GM06990 (cell line): ENCODE results near the gene TMC1.

Experiments used
- DNase-seq: peaks from one replicate; pipeline ENCODE4 v3.0.0-alpha.2; 2011; ENCODE audit not compliant: insufficient read length; ENCODE audit errors: extremely low read depth
- H3K27me3 ChIP-seq: replicated peaks from 2 replicates; pipeline ENCODE4 v1.6.0; 2011; ENCODE audit warnings: low read length; ENCODE audit not compliant: control insufficient read depth, insufficient read depth
- H3K36me3 ChIP-seq: 2 replicates; pipeline ENCODE4 v1.5.1; 2011; ENCODE audit warnings: low read length; ENCODE audit not compliant: control insufficient read depth, insufficient read depth
- H3K4me3 ChIP-seq: replicated peaks from 2 replicates; pipeline ENCODE4 v1.5.1; 2011; ENCODE audit warnings: low read depth, mild to moderate bottlenecking, control low read depth, low read length
- CTCF ChIP-seq: IDR thresholded peaks from 2 replicates; pipeline ENCODE4 v1.5.1; 2011; ENCODE audit warnings: low read length, control low read depth, mild to moderate bottlenecking, inconsistent platforms; ENCODE audit not compliant: insufficient read depth, poor library complexity, severe bottlenecking

TMC1 gene

DNA sequence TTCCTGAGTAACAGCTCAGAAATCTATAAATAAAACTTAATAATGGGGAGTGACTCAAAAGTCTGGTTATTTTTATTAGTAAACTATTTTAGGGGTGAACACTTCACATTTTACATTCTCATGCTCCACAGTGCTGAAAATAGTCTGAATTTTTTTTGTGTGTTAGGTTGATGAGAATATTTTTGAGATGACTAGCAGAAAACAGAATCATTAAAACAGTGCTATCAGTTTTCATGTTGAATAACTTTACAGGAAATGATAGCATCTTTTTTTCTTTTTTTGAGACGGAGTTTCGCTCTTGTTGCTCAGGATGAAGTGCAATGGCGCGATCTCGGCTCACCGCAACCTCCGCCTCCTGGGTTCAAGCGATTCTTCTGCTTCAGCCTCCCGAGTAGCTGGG lies 60.3 kb downstream of the TMC1 start:
- H3K4me3 ChIP-seq, result no peak overlapping the region
- H3K27me3 ChIP-seq, result no peaks in the 10 kb centered on the region
- DNase-seq, result no peak
- no peak for TF ChIP-seq CTCF
- no peaks in the 10 kb centered on the region for H3K36me3 ChIP-seq

GRCh38 chr9:72583370-72583769 lies 62.0 kb downstream of the TMC1 start:
- no peaks in the 10 kb centered on the region for H3K27me3 ChIP-seq
- TF ChIP-seq CTCF, result no peak
- H3K4me3 ChIP-seq, result no peak overlapping the region
- H3K36me3 ChIP-seq, result no peaks in the 10 kb centered on the region
- no peak for DNase-seq

GRCh38 chr9:72586388-72587130 lies 65.2 kb downstream of the TMC1 start:
- DNase-seq, result no peak
- no peak for TF ChIP-seq CTCF
- Histone ChIP-seq H3K27me3 (no peaks in the 10 kb centered on the region), H3K4me3 (no peak overlapping the region), H3K36me3 (no peaks in the 10 kb centered on the region)

DNA sequence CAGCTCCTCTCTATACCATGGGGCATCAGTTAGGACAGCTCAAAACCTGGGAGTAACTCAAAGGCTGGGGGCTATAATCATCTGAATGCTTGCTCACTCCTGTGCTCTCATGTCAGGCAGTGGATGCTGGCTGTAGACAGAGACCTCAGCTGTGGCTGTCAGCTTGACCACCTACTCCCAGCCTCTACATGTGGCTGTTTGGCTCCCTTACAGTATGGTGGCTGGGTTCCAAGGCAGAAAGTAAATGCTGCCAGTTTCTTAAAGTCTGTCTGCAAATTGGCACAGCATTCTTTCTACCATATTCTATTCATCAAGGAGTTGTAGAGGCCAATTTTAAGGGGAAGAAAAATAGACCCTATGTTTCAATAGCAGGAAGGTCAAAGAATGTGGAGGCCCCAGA lies 66.9 kb downstream of the TMC1 start:
- no peaks in the 10 kb centered on the region for H3K27me3 ChIP-seq
- TF ChIP-seq CTCF, result no peak
- DNase-seq, result no peak
- no peak overlapping the region for H3K4me3 ChIP-seq
- H3K36me3 ChIP-seq, result no peaks in the 10 kb centered on the region

- DNase-seq, result no peak
- no peaks in the 10 kb centered on the region for H3K27me3 ChIP-seq
- H3K4me3 ChIP-seq, result no peak overlapping the region
- TF ChIP-seq CTCF, result no peak
- no peaks in the 10 kb centered on the region for H3K36me3 ChIP-seq
Measured at GRCh38 chr9:72589667-72590521, 68.5 kb downstream of the TMC1 start.
